Neural cell (in vitro differentiated cells): ENCODE measurements around the gene TSC22D3. TPM values are rescaled to one million over a fixed set of nuclear protein-coding genes. Genes with fewer than 3 reads are reported as not detected.

Experiments used
- polyA plus RNA-seq: library from polyadenylated mRNA; depleted of rRNA; stranded (reverse); fragments of >200 nt; gene quantifications from 2 replicates; pipeline ENCODE4 v1.2.3, GENCODE V29; 2014

The TSC22D3 gene
- polyA plus RNA-seq, 1 donor from 2014 or later, result 96.8 TPM

Other genes starting within 250 kb of the TSC22D3 start
- gene PRPS1, start 147.3 kb downstream of the TSC22D3 start, polyA plus RNA-seq, result 60.8 and 65.2 TPM in 2 replicates
- not detected in 2 replicates for gene NCBP2L, start 1.9 kb upstream of the TSC22D3 start, polyA plus RNA-seq
- 1.9 and 4.2 TPM in 2 replicates for gene MID2, start 50.1 kb upstream of the TSC22D3 start, polyA plus RNA-seq
- gene TEX13B, start 206.6 kb upstream of the TSC22D3 start, polyA plus RNA-seq, result not detected in 2 replicates